ENCODE measurements around the gene DYRK4.

DNA sequence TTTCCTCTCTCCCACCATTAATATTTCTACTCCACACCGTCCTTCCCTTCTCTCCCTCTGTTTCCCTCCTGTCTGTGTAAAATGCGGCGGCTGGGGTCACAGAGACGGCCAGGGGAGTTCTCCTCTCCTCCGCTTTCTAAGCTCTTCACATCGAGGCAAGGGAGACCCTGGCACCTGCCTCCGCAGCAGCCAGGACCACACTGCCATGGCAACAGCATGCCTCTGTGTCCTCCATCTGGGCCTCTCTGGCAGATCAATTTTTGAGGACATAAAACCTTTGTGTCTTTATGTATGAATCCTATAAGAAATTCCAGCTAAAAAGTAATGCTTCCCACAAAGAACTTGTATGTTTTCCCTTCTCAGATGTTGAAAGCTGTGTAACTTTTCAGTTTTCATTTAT, 41.4 kb downstream of the DYRK4 start:
- TF ChIP-seq HDGF (IDR thresholded peaks at IDR 0.05; ENCODE audit: borderline replicate concordance) (no peak), CTBP1 (IDR thresholded peaks at IDR 0.05; ENCODE audit: borderline replicate concordance) (no peak), SUZ12 (IDR thresholded peaks at IDR 0.05) (no peak), FOXA1 (IDR thresholded peaks at IDR 0.05) (no peak), NFRKB (IDR thresholded peaks at IDR 0.05) (no peak)

Data from HEK293T (cell line).